H1 (cell line): ENCODE data around the gene ZBED1. TPM values are rescaled to one million over a fixed set of nuclear protein-coding genes. Genes with fewer than 3 reads are reported as not detected.

ENCODE experiments used
- CTCF ChIA-PET: fragments of 300-600 bp; sonication (Branson Sonifier 250); formaldehyde crosslinking; loops from one replicate; lab custom pipeline; 2021; ENCODE audit not compliant: partially characterized antibody; lab: Charles Lee
- POLR2A ChIA-PET: fragments of 300-600 bp; sonication (Branson Sonifier 250); formaldehyde crosslinking; loops from one replicate; lab custom pipeline; 2021; ENCODE audit warnings: inconsistent platforms; ENCODE audit not compliant: partially characterized antibody; lab: Charles Lee
- DNase-seq, 2 experiments: peaks; one replicate each; pipeline versions ENCODE4 v3.0.0 to v3.0.0-alpha.2; 2010 to 2022; ENCODE audit warnings: low spot score in 2 of 2, low read depth in 1 of 2, mixed read lengths in 1 of 2
- FAIRE-seq: peaks from 2 replicates; lab custom pipeline; 2011; peaks lifted over from hg19 to GRCh38; lab: Jason Lieb, UNC
- H2AFZ ChIP-seq: 2 replicates; pipeline ENCODE4 v1.8.1; 2012; ENCODE audit warnings: low read length, inconsistent platforms
- H2AK5ac ChIP-seq: 2 replicates; pipeline ENCODE4 v1.6.1; 2013; ENCODE audit warnings: low read depth, low read length
- H2BK120ac ChIP-seq: replicated peaks from 2 replicates; pipeline ENCODE3; 2013; ENCODE audit warnings: low read depth, low read length, inconsistent platforms
- H2BK12ac ChIP-seq: 2 replicates; pipeline ENCODE4 v1.6.1; 2013; ENCODE audit warnings: low read depth, low read length
- H2BK15ac ChIP-seq: 2 replicates; pipeline ENCODE4 v1.6.1; 2013; ENCODE audit warnings: low read length
- H2BK20ac ChIP-seq: 2 replicates; pipeline ENCODE4 v1.6.1; 2013; ENCODE audit warnings: low read length
- H2BK5ac ChIP-seq: 2 replicates; pipeline ENCODE4 v1.6.1; 2013; ENCODE audit warnings: low read depth, low read length
- H3K14ac ChIP-seq: 2 replicates; pipeline ENCODE4 v1.6.1; 2013; ENCODE audit warnings: inconsistent platforms; ENCODE audit not compliant: insufficient read length
- H3K18ac ChIP-seq: 2 replicates; pipeline ENCODE4 v1.6.1; 2013; ENCODE audit warnings: low read length; ENCODE audit errors: extremely low read depth
- H3K23ac ChIP-seq: 2 replicates; pipeline ENCODE4 v1.6.1; 2013; ENCODE audit warnings: inconsistent platforms; ENCODE audit not compliant: insufficient read length
- H3K23me2 ChIP-seq: 2 replicates; pipeline ENCODE4 v1.6.1; 2013; ENCODE audit warnings: low read depth, low read length
- H3K27ac ChIP-seq: 2 replicates; pipeline ENCODE4 v1.6.1; 2011; ENCODE audit warnings: low read depth, low read length, inconsistent platforms
- H3K27me3 ChIP-seq, 4 experiments: replicated peaks in 1 of 4; 1 replicate in 1 of 4; 2 replicates in 3 of 4; pipeline versions ENCODE4 v1.6.1 to v1.8.1; 2011 to 2013; ENCODE audit warnings: low read length in 3 of 4, mild to moderate bottlenecking in 3 of 4, inconsistent platforms in 2 of 4, mixed read lengths in 2 of 4, moderate library complexity in 1 of 4; ENCODE audit not compliant: control insufficient read depth in 3 of 4, insufficient read depth in 3 of 4; ENCODE audit errors: extremely low read depth in 1 of 4
- H3K36me3 ChIP-seq, 4 experiments: 2 replicates each; pipeline versions ENCODE4 v1.6.1 to v1.8.1; 2011 to 2013; ENCODE audit warnings: mild to moderate bottlenecking in 4 of 4, low read length in 3 of 4, moderate library complexity in 2 of 4, control low read depth in 1 of 4, inconsistent platforms in 1 of 4; ENCODE audit not compliant: insufficient read depth in 4 of 4, control insufficient read depth in 2 of 4
- H3K4ac ChIP-seq: replicated peaks from 2 replicates; pipeline ENCODE3; 2013; ENCODE audit warnings: low read length, low read depth, mixed read lengths, inconsistent platforms; ENCODE audit not compliant: insufficient read length
- H3K4me1 ChIP-seq, 4 experiments: replicated peaks in 1 of 4; 1 replicate in 1 of 4; 2 replicates in 3 of 4; pipeline versions ENCODE4 v1.6.1 to v1.8.1; 2011 to 2013; ENCODE audit warnings: low read length in 3 of 4, inconsistent platforms in 2 of 4, mixed read lengths in 1 of 4; ENCODE audit not compliant: insufficient read depth in 4 of 4, control insufficient read depth in 3 of 4
- H3K4me2 ChIP-seq, 2 experiments: 2 replicates each; pipeline versions ENCODE4 v1.6.1 to v1.8.1; 2011 to 2013; ENCODE audit warnings: low read depth in 2 of 2, low read length in 2 of 2, control low read depth in 1 of 2, inconsistent platforms in 1 of 2, mild to moderate bottlenecking in 1 of 2; ENCODE audit not compliant: insufficient read depth in 1 of 2
- H3K4me3 ChIP-seq, 4 experiments: fragments of 200-600, 300-600 bp in 1 of 4; sonication (generic), shearing (Covaris generic), sonication (Bioruptor Twin) in 1 of 4; 2 replicates each; pipeline versions ENCODE4 v1.5.1 to v1.8.1; 2011 to 2016; ENCODE audit warnings: low read length in 4 of 4, low read depth in 3 of 4, control low read depth in 2 of 4, inconsistent platforms in 2 of 4, mild to moderate bottlenecking in 2 of 4, mixed read lengths in 1 of 4, moderate library complexity in 1 of 4; ENCODE audit not compliant: insufficient read depth in 2 of 4; ENCODE audit errors: extremely low read depth in 1 of 4
- H3K56ac ChIP-seq: replicated peaks from 2 replicates; pipeline ENCODE3; 2013; ENCODE audit warnings: low read depth, mild to moderate bottlenecking, mixed read lengths, low read length, inconsistent platforms; ENCODE audit not compliant: insufficient read length
- H3K79me1 ChIP-seq: 2 replicates; pipeline ENCODE4 v1.6.1; 2013; ENCODE audit warnings: low read depth, low read length, control low read depth
- H3K79me2 ChIP-seq, 2 experiments: 2 replicates each; pipeline versions ENCODE4 v1.6.1 to v1.8.1; 2012 to 2013; ENCODE audit warnings: low read length in 2 of 2, mild to moderate bottlenecking in 2 of 2, inconsistent platforms in 1 of 2; ENCODE audit not compliant: insufficient read depth in 2 of 2, control insufficient read depth in 1 of 2
- H3K9ac ChIP-seq, 4 experiments: replicated peaks in 1 of 4; 1 replicate in 1 of 4; 2 replicates in 3 of 4; pipeline versions ENCODE4 v1.6.1 to v1.8.1; 2011 to 2013; ENCODE audit warnings: low read depth in 3 of 4, low read length in 3 of 4, control low read depth in 2 of 4, mild to moderate bottlenecking in 2 of 4, moderate library complexity in 2 of 4, inconsistent platforms in 1 of 4; ENCODE audit errors: extremely low read depth in 1 of 4
- H3K9me3 ChIP-seq, 2 experiments: 2 replicates each; pipeline versions ENCODE4 v1.6.1 to v1.8.1; 2012 to 2013; ENCODE audit warnings: mild to moderate bottlenecking in 2 of 2, moderate library complexity in 2 of 2, control low read depth in 1 of 2, inconsistent platforms in 1 of 2, low read depth in 1 of 2, low read length in 1 of 2, mixed read lengths in 1 of 2; ENCODE audit not compliant: insufficient read depth in 2 of 2
- H4K20me1 ChIP-seq, 2 experiments: replicated peaks in 1 of 2; 2 replicates each; pipeline versions ENCODE3 to v1.8.1; 2011 to 2013; ENCODE audit warnings: inconsistent platforms in 2 of 2, low read length in 2 of 2, mild to moderate bottlenecking in 1 of 2; ENCODE audit not compliant: insufficient read depth in 2 of 2, control insufficient read depth in 1 of 2
- H4K5ac ChIP-seq: 2 replicates; pipeline ENCODE4 v1.6.1; 2013; ENCODE audit warnings: low read length, low read depth, mixed read lengths, inconsistent platforms; ENCODE audit not compliant: insufficient read length
- H4K8ac ChIP-seq: 2 replicates; pipeline ENCODE4 v1.8.0; 2013; ENCODE audit warnings: mild to moderate bottlenecking, moderate library complexity, low read length, inconsistent platforms; ENCODE audit not compliant: insufficient read depth; ENCODE audit errors: extremely low read depth
- H4K91ac ChIP-seq: replicated peaks from 2 replicates; pipeline ENCODE3; 2013; ENCODE audit warnings: low read length, mixed read lengths, inconsistent platforms; ENCODE audit not compliant: insufficient read length
- CEBPB ChIP-seq: IDR thresholded peaks from 2 replicates; pipeline ENCODE4 v1.6.1; 2012; ENCODE audit warnings: low read depth, low read length
- HDAC6 ChIP-seq: IDR thresholded peaks from one replicate; pipeline ENCODE4 v1.7.1; 2012; ENCODE audit warnings: low read depth, mild to moderate bottlenecking, inconsistent platforms, low read length, moderate library complexity
- MAX ChIP-seq: IDR thresholded peaks from 2 replicates; pipeline ENCODE4 v1.6.1; 2012; ENCODE audit warnings: inconsistent platforms
- NANOG ChIP-seq: IDR thresholded peaks from 2 replicates; pipeline ENCODE4 v1.6.1; 2011; ENCODE audit warnings: low read length, low read depth, mild to moderate bottlenecking, inconsistent platforms; ENCODE audit not compliant: insufficient read depth, poor library complexity, severe bottlenecking
- SIX5 ChIP-seq: IDR thresholded peaks from 2 replicates; pipeline ENCODE4 v1.6.1; 2011; ENCODE audit warnings: mild to moderate bottlenecking, low read depth, low read length
- WGBS, 2 experiments: shearing (Covaris generic) in 1 of 2; methylation state at CpG; one replicate each; pipeline versions ENCODE4 v1.1.6 to v1.1.7; 2013 to 2015; ENCODE audit warnings: low lambda C conversion rate in 2 of 2, mixed read lengths in 2 of 2, inconsistent platforms in 1 of 2, low coverage in 1 of 2, missing lambda C conversion rate in 1 of 2; ENCODE audit not compliant: insufficient replicate concordance in 2 of 2, insufficient coverage in 1 of 2, insufficient read length in 1 of 2; ENCODE audit errors: extremely low coverage in 1 of 2, missing lambda C conversion rate in 1 of 2; 5-methylcytosine and 5-hydroxymethylcytosine counted together
- polyA plus RNA-seq, 7 experiments: library from polyadenylated mRNA; depleted of rRNA in 3 of 7; stranded (reverse) in 5 of 7; unstranded in 2 of 7; fragments of >200 nt in 5 of 7; fragments of 200-250 nt in 2 of 7; gene quantifications; 1 replicate in 5 of 7; 2 replicates in 1 of 7; 4 replicates in 1 of 7; pipeline versions ENCODE4 v1.2.1 to v1.2.3, GENCODE V29; 2011 to 2013; ENCODE audit warnings: missing spikeins in 2 of 7, mixed read lengths in 2 of 7
- total RNA-seq: library from RNA; stranded (reverse); fragmentation: NEBNext Ultra II Directional; extraction: Animal tissue kit (Norgen Biotek cat#: 25700); gene quantifications from 2 replicates; pipeline ENCODE4 v1.2.1, GENCODE V29; 2021

The ZBED1 gene
- total and polyA plus RNA-seq, 2 of the 8 experiments (the other 6 are each of a cell fraction or from before 2014, with no cell fraction given) = 28.5 to 45.8 TPM

GRCh38 chrX:2502120-2502667 lies 1.4 kb upstream of the ZBED1 start:
- no peak overlapping the region for H3K14ac ChIP-seq
- H3K79me2 ChIP-seq = peaks cover 5 to 30% of the 10 kb centered on the region in 2 experiments; a peak in 3 of 4 replicates
- H3K4me2 ChIP-seq = no peak overlapping the region
- peak overlapping the region; percentile 45; the same call in 1 of the 2 replicates for H4K8ac ChIP-seq
- no peak overlapping the region for H3K4ac ChIP-seq
- H4K5ac ChIP-seq = no peak overlapping the region
- H3K79me1 ChIP-seq = no peaks in the 10 kb centered on the region; the same call in 1 of the 2 replicates
- 0 out of 2 replicates have a peak overlapping the region, but pooled peaks have one; percentile 50 for H2BK12ac ChIP-seq
- TF ChIP-seq MAX (no peak), SIX5 (no peak), CEBPB (no peak), NANOG (no peak), HDAC6 (no peak)
- TF ChIP-seq, all 59 proteins: peak for 0
- H3K23me2 ChIP-seq = peaks cover 4% of the 10 kb centered on the region; the same call in 1 of the 2 replicates
- no peak overlapping the region; the same call in 1 of the 2 replicates for H2BK5ac ChIP-seq
- FAIRE-seq = no peak
- H3K23ac ChIP-seq = no peak overlapping the region
- peaks cover 0 to 12% (median 9%) of the 10 kb centered on the region in 4 experiments; a peak in 5 of 7 replicates for H3K4me1 ChIP-seq
- ChIA-PET POLR2A (no interaction called here), CTCF (no interaction called here)
- H3K27me3 ChIP-seq = no peaks in the 10 kb centered on the region
- no peak overlapping the region for H3K18ac ChIP-seq
- no peak overlapping the region for H2AFZ ChIP-seq
- no peak overlapping the region for H3K56ac ChIP-seq
- H4K91ac ChIP-seq = no peak overlapping the region
- no peak overlapping the region for H3K27ac ChIP-seq
- DNase-seq = no peak
- no peak overlapping the region for H2BK20ac ChIP-seq
- H3K36me3 ChIP-seq = peaks cover 0 to 7% (median 0%) of the 10 kb centered on the region in 4 experiments; a peak in 1 of 8 replicates
- 89% methylated on average over 5 of the region's 5 CpGs; no CpG with 5 or more reads in 1 of the 2 experiments for WGBS, 2 experiments
- H2BK120ac ChIP-seq = no peak overlapping the region
- no peaks in the 10 kb centered on the region for H4K20me1 ChIP-seq
- 0 out of 2 replicates have a peak overlapping the region, but pooled peaks have one; percentile 3 for H2BK15ac ChIP-seq
- no peak overlapping the region for H2AK5ac ChIP-seq
- H3K9me3 ChIP-seq = no peaks in the 10 kb centered on the region
- H3K4me3 ChIP-seq = no peak overlapping the region
- no peak overlapping the region for H3K9ac ChIP-seq
